OCI-LY7 (cell line): ENCODE measurements around the gene DLG3. TPM values are rescaled to one million over a fixed set of nuclear protein-coding genes. Genes with fewer than 3 reads are reported as not detected.

ENCODE experiments used
- BruUV-seq: library from RNA; stranded (reverse); fragments of 400-500 nt; replicated peaks from 2 replicates; lab custom pipeline; 2021; lab: Mats Ljungman, UMichigan
- CTCF ChIA-PET: fragments of 300-600 bp; sonication (Branson Sonifier 250); formaldehyde crosslinking; loops from one replicate; lab custom pipeline; 2022; ENCODE audit warnings: antibody characterized with exemption; ENCODE audit not compliant: unreplicated experiment; lab: Charles Lee
- POLR2A ChIA-PET: fragments of 300-600 bp; sonication (Branson Sonifier 250); formaldehyde crosslinking; loops from one replicate; lab custom pipeline; 2022; ENCODE audit warnings: antibody characterized with exemption; lab: Charles Lee
- DNase-seq: peaks from one replicate; pipeline ENCODE4 v3.0.0-alpha.2; 2015; ENCODE audit warnings: low spot score
- H2AFZ ChIP-seq: fragments of 200-600 bp; sonication (generic), shearing (Covaris generic); 2 replicates; pipeline ENCODE4 v1.6.1; 2014; ENCODE audit warnings: mild to moderate bottlenecking, antibody characterized with exemption, low read length, moderate library complexity
- H3K27ac ChIP-seq: fragments of 200-600 bp; sonication (generic); 2 replicates; pipeline ENCODE4 v1.5.1; 2014; ENCODE audit warnings: mixed run types, low read depth, mild to moderate bottlenecking, moderate library complexity, low read length, inconsistent platforms; ENCODE audit not compliant: poor library complexity, severe bottlenecking
- H3K36me3 ChIP-seq: fragments of 200-600 bp; sonication (generic); 2 replicates; pipeline ENCODE4 v1.6.1; 2014; ENCODE audit warnings: mild to moderate bottlenecking, antibody characterized with exemption, low read length, moderate library complexity, mixed read lengths; ENCODE audit not compliant: insufficient read depth
- H3K4me1 ChIP-seq: fragments of 200-600 bp; sonication (generic); 2 replicates; pipeline ENCODE4 v1.5.1; 2014; ENCODE audit warnings: mild to moderate bottlenecking, low read length; ENCODE audit not compliant: insufficient read depth, poor library complexity, severe bottlenecking
- H3K4me2 ChIP-seq: fragments of 200-600 bp; sonication (generic); 2 replicates; pipeline ENCODE4 v1.6.1; 2014; ENCODE audit warnings: mild to moderate bottlenecking, low read length
- H3K4me3 ChIP-seq: fragments of 200-600 bp; sonication (generic); 2 replicates; pipeline ENCODE4 v1.5.1; 2014; ENCODE audit warnings: mild to moderate bottlenecking, low read depth, low read length; ENCODE audit not compliant: poor library complexity, severe bottlenecking
- H3K79me2 ChIP-seq: fragments of 200-600 bp; sonication (generic); 2 replicates; pipeline ENCODE4 v1.6.1; 2016; ENCODE audit warnings: low read depth, mild to moderate bottlenecking, low read length, moderate library complexity, mixed read lengths; ENCODE audit not compliant: insufficient read depth
- H3K9me2 ChIP-seq: fragments of 200-600 bp; sonication (generic); 2 replicates; pipeline ENCODE4 v1.6.1; 2016; ENCODE audit warnings: mild to moderate bottlenecking, low read length, mixed read lengths; ENCODE audit not compliant: insufficient read depth
- H3K9me3 ChIP-seq: fragments of 200-600 bp; sonication (generic); 2 replicates; pipeline ENCODE4 v1.6.1; 2014; ENCODE audit warnings: mild to moderate bottlenecking, mixed run types, low read length, mixed read lengths
- H4K20me1 ChIP-seq: fragments of 200-600 bp; sonication (generic); 2 replicates; pipeline ENCODE4 v1.6.1; 2014; ENCODE audit warnings: mild to moderate bottlenecking, antibody characterized with exemption, low read length, moderate library complexity, mixed read lengths; ENCODE audit not compliant: insufficient read depth
- CTCF ChIP-seq: fragments of 200-600 bp; sonication (generic); conservative IDR thresholded peaks from 2 replicates; pipeline ENCODE4 v1.5.1; 2014; ENCODE audit warnings: mild to moderate bottlenecking, antibody characterized with exemption, low read length, moderate library complexity, mixed read lengths
- EZH2phosphoT487 ChIP-seq: fragments of 200-600 bp; sonication (generic); IDR thresholded peaks from 2 replicates; pipeline ENCODE4 v1.6.1; 2018; ENCODE audit warnings: low read depth, borderline replicate concordance, mild to moderate bottlenecking, mixed run types, antibody characterized with exemption, low read length, moderate library complexity, mixed read lengths
- intact Hi-C: fragments of 100-400 bp; cut with micrococcal nuclease; formaldehyde crosslinking; loops from one replicate; pipeline ENCODE4 v1.10.0; 2022; ENCODE audit not compliant: unreplicated experiment
- total RNA-seq, 2 experiments: library from RNA; depleted of rRNA in 1 of 2; stranded (reverse); fragments of >200 nt in 1 of 2; shearing (Covaris generic) in 1 of 2; gene quantifications; 2 replicates each; pipeline ENCODE4 v1.2.3, GENCODE V29; 2014 to 2022

DLG3 gene
- total RNA-seq, 2 experiments from 2014 or later: 0.06 TPM; not detected in 1

DNA sequence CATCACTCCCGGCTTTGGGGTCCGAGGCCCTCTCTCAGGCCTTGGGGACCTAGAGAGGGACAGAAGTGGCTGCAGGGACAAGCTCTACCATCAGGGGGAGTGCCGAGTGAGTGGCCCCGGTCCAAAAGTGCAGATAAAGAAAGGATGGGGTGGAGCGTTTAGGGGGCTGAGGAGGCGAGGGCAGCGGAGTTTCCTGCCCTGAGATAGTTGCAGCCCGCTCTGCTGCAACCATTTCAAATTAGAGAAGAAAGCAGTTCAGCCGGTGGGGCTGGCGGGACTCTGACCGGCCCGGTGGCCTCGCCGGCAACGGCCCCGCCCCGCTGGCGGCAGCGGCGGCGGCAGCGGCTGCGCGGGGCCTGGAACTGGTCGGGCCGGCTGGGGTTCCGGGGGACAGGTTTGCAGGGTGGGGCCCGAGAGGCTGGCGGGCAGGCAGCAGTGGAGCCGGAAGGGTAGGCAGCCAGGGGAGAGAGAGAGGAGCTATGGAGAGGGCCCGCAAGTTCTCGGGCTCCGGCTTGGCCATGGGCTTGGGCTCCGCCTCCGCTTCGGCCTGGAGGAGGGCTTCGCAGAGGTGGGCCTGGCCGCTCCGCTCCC, 7.6 kb downstream of the DLG3 start:
- no peaks in the 10 kb centered on the region for H3K9me2 ChIP-seq
- no peaks in the 10 kb centered on the region for H3K36me3 ChIP-seq
- H3K4me1 ChIP-seq: peaks cover 8% of the 10 kb centered on the region
- no peaks in the 10 kb centered on the region for H3K9me3 ChIP-seq
- TF ChIP-seq CTCF: peak; percentile 69
- no peak for TF ChIP-seq EZH2phosphoT487
- peak; percentile 35 for DNase-seq
- intact Hi-C loops: no loop called here
- ChIA-PET POLR2A (no interaction called here), CTCF (no interaction called here)
- H2AFZ ChIP-seq: no peak overlapping the region
- H4K20me1 ChIP-seq: no peaks in the 10 kb centered on the region
- peak overlapping the region; percentile 56 for H3K4me2 ChIP-seq
- no peak overlapping the region for H3K27ac ChIP-seq
- H3K4me3 ChIP-seq: peak overlapping the region; percentile 44
- no TSS peak for BruUV-seq
- H3K79me2 ChIP-seq: no peaks in the 10 kb centered on the region

- Histone ChIP-seq H4K20me1 (no peaks in the 10 kb centered on the region), H3K9me3 (no peaks in the 10 kb centered on the region), H3K9me2 (no peaks in the 10 kb centered on the region), H3K4me2 (peak overlapping the region; percentile 56; the same call in 1 of the 2 replicates), H3K36me3 (no peaks in the 10 kb centered on the region), H3K79me2 (no peaks in the 10 kb centered on the region), H3K27ac (no peak overlapping the region), H3K4me1 (peaks cover 8% of the 10 kb centered on the region), H3K4me3 (no peak overlapping the region), H2AFZ (no peak overlapping the region)
- TF ChIP-seq EZH2phosphoT487 (no peak), CTCF (no peak)
- ChIA-PET CTCF (no interaction called here), POLR2A (no interaction called here)
- intact Hi-C loops: no loop called here
- no peak for DNase-seq
- no TSS peak for BruUV-seq
Observed at GRCh38 chrX:70453024-70453618, 8.5 kb downstream of the DLG3 start.
